HCT116 (cell line): ENCODE data around the gene LYL1.

Experiments
- ATF3 ChIP-seq: IDR thresholded peaks from 2 replicates; pipeline ENCODE4 v1.6.1; 2012
- CTCF ChIP-seq, 3 experiments: fragments of 200-600 bp in 1 of 3; sonication (generic) in 1 of 3; IDR thresholded peaks in 2 of 3; conservative IDR thresholded peaks in 1 of 3; 2 replicates each; pipeline ENCODE4 v1.5.1; 2012 to 2017; ENCODE audit warnings: low read depth in 2 of 3, low read length in 2 of 3, antibody characterized with exemption in 1 of 3, borderline replicate concordance in 1 of 3, control low read depth in 1 of 3, mild to moderate bottlenecking in 1 of 3, mixed read lengths in 1 of 3, mixed run types in 1 of 3, moderate library complexity in 1 of 3; ENCODE audit not compliant: insufficient read depth in 1 of 3
- EGR1 ChIP-seq: IDR thresholded peaks from 2 replicates; pipeline ENCODE4 v1.6.1; 2012; ENCODE audit warnings: low read depth
- EZH2 ChIP-seq: fragments of 200-600 bp; sonication (generic); IDR thresholded peaks from 2 replicates; pipeline ENCODE4 v1.6.1; 2017; ENCODE audit warnings: antibody characterized with exemption, mixed run types
- EZH2phosphoT487 ChIP-seq: fragments of 200-600 bp; IDR thresholded peaks from 2 replicates; pipeline ENCODE4 v1.6.1; 2018; ENCODE audit warnings: antibody characterized with exemption, borderline replicate concordance
- POLR2A ChIP-seq: IDR thresholded peaks from 2 replicates; pipeline ENCODE4 v1.7.0; 2011; ENCODE audit warnings: borderline replicate concordance; ENCODE audit not compliant: insufficient read depth, insufficient read length; ENCODE audit errors: extremely low read depth
- POLR2AphosphoS5 ChIP-seq: IDR thresholded peaks from 2 replicates; pipeline ENCODE4 v1.6.1; 2011; ENCODE audit warnings: mild to moderate bottlenecking, low read depth, low read length, moderate library complexity
- RAD21 ChIP-seq: IDR thresholded peaks from 2 replicates; pipeline ENCODE4 v1.6.1; 2012; ENCODE audit warnings: low read depth, mild to moderate bottlenecking
- REST ChIP-seq: IDR thresholded peaks from 2 replicates; pipeline ENCODE4 v1.6.1; 2012; ENCODE audit warnings: low read depth
- SP1 ChIP-seq: IDR thresholded peaks from 2 replicates; pipeline ENCODE4 v1.6.1; 2012; ENCODE audit warnings: low read depth
- TCF7L2 ChIP-seq: IDR thresholded peaks from 2 replicates; pipeline ENCODE4 v1.7.0; 2011; ENCODE audit warnings: borderline replicate concordance, inconsistent platforms; ENCODE audit not compliant: insufficient read depth, insufficient read length; ENCODE audit errors: extremely low read depth
- YY1 ChIP-seq: IDR thresholded peaks from 2 replicates; pipeline ENCODE4 v1.6.1; 2011; ENCODE audit warnings: low read length, low read depth, moderate library complexity, mild to moderate bottlenecking; ENCODE audit not compliant: insufficient replicate concordance; ENCODE audit errors: extremely low read depth
- ZBTB33 ChIP-seq: IDR thresholded peaks from 2 replicates; pipeline ENCODE4 v1.6.1; 2011; ENCODE audit warnings: mild to moderate bottlenecking, low read length, moderate library complexity; ENCODE audit not compliant: insufficient replicate concordance; ENCODE audit errors: extremely low read depth

- no peak for TF ChIP-seq TCF7L2
- no peak for TF ChIP-seq POLR2AphosphoS5
- no peak for TF ChIP-seq REST
- no peak for TF ChIP-seq CTCF (IDR thresholded peaks at IDR 0.05 in 2 of 3, conservative IDR thresholded peaks at IDR 0.05 in 1 of 3; ENCODE audit: borderline replicate concordance in 1 of 3, insufficient read depth in 1 of 3, low read depth in 2 of 3, low read length in 2 of 3)
- TF ChIP-seq ATF3 = no peak
- no peak for TF ChIP-seq RAD21
- TF ChIP-seq POLR2A = no peak
- no peak for TF ChIP-seq YY1
- TF ChIP-seq SP1 = no peak
- no peak for TF ChIP-seq EGR1
- no peak for TF ChIP-seq ZBTB33
- TF ChIP-seq EZH2phosphoT487 = no peak
- TF ChIP-seq EZH2 = no peak
Observed at GRCh38 chr19:13128583-13128982, 25.9 kb upstream of the LYL1 start.
